ENCODE data around the gene NRXN3. TPM values are rescaled to one million over a fixed set of nuclear protein-coding genes. Genes with fewer than 3 reads are reported as not detected.

NRXN3 gene
- total and polyA plus RNA-seq, 2 experiments from 2014 or later: 0.08 to 0.11 TPM

DNA sequence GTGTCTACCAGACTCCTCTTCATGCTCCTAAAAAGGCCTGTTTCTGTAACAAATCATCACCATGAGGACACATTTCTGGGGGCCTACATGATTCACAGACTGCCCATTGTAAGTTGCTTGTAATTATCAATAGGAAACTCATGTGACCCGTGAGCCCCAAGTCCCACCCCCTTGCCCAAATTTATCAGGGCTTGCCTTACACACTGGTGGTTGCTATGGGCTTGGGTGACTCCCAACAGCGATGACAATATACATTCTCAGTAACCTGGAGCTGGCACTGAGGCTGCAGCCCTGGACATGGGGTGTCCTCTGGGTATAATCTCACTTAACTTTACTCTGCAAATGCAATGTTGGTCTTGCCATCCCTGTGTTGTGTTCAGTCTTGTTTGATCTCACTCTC, 149.2 kb downstream of the NRXN3 start:
- no peak for DNase-seq
- Histone ChIP-seq H2AFZ (no peak overlapping the region), H3K27me3 (replicated peaks; ENCODE audit: insufficient read depth) (no peaks in the 10 kb centered on the region), H4K20me1 (ENCODE audit: insufficient read depth) (no peaks in the 10 kb centered on the region), H3K9me3 (ENCODE audit: low read depth) (no peaks in the 10 kb centered on the region), H3K36me3 (ENCODE audit: low read depth) (no peaks in the 10 kb centered on the region), H3K9me2 (ENCODE audit: insufficient read depth) (no peaks in the 10 kb centered on the region), H3K79me2 (ENCODE audit: insufficient read depth) (no peaks in the 10 kb centered on the region), H3F3A (ENCODE audit: insufficient read depth) (no peaks in the 10 kb centered on the region), H3K4me3 (no peak overlapping the region), H3K9ac (no peak overlapping the region), H3K27ac (no peak overlapping the region), H3K4me2 (ENCODE audit: unreplicated experiment) (no peak overlapping the region), H3K4me1 (ENCODE audit: insufficient read depth) (no peaks in the 10 kb centered on the region)
- TF ChIP-seq EZH2phosphoT487 (IDR thresholded peaks at IDR 0.05; ENCODE audit: insufficient read depth, low read depth) (no peak), EZH2 (IDR thresholded peaks at IDR 0.05; ENCODE audit: insufficient read depth, poor library complexity, severe bottlenecking) (no peak)
- in situ Hi-C loops (cut with MboI): no loop called here
- WGBS, 2 experiments (ENCODE audit: low coverage in 1 of 2, low lambda C conversion rate in 2 of 2, missing lambda C conversion rate in 2 of 2): 6 to 17% methylated on average over 2 of the region's 2 CpGs

DNA sequence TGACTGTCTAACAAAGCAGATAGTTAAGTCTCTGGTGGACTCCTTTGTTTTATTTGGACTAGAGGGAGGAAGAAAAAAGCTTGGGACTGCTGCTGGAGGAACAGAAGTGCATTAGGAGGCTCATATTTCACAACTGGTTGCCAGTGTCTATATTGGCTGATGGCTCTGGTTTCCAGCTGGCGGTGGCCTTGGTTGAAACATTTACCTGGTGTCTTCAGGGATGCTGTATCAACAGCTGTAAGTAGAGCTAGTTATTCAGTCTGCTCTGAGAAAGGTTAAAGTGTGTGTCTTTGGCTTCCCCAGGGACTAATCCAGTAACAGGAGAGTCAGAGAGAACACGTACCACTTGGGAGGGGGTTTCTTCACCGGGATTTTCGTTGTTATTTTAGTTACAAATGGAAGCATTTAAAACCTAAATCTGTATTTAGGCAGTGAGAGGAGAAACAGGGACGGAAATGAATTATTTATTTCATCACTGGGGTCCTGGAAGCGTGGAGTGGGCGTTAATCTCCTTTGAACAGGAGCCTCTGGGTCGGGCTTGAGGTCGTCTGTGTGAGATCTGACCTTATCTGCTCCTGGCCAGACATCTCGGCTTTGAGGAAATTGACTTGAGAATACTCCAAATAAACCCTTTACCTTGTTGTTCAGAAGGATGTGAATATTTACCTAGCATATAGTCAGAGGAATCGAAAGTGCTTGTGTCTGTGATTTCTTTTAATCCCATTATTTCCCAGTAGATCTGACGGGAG, 149.9 kb downstream of the NRXN3 start:
- Histone ChIP-seq H3K9me3 (ENCODE audit: low read depth) (no peaks in the 10 kb centered on the region), H3K9ac (no peak overlapping the region), H3K36me3 (ENCODE audit: low read depth) (no peaks in the 10 kb centered on the region), H3K9me2 (ENCODE audit: insufficient read depth) (no peaks in the 10 kb centered on the region), H4K20me1 (ENCODE audit: insufficient read depth) (no peaks in the 10 kb centered on the region), H3K27me3 (replicated peaks; ENCODE audit: insufficient read depth) (no peaks in the 10 kb centered on the region), H2AFZ (no peak overlapping the region), H3K27ac (no peak overlapping the region), H3K79me2 (ENCODE audit: insufficient read depth) (no peaks in the 10 kb centered on the region), H3K4me1 (ENCODE audit: insufficient read depth) (no peaks in the 10 kb centered on the region), H3K4me3 (no peak overlapping the region), H3F3A (ENCODE audit: insufficient read depth) (no peaks in the 10 kb centered on the region), H3K4me2 (ENCODE audit: unreplicated experiment) (no peak overlapping the region)
- TF ChIP-seq EZH2phosphoT487 (IDR thresholded peaks at IDR 0.05; ENCODE audit: insufficient read depth, low read depth): no peak
- TF ChIP-seq EZH2 (IDR thresholded peaks at IDR 0.05; ENCODE audit: insufficient read depth, poor library complexity, severe bottlenecking): no peak
- DNase-seq: no peak
- in situ Hi-C loops (cut with MboI): no loop called here
- WGBS, 2 experiments (ENCODE audit: low coverage in 1 of 2, low lambda C conversion rate in 2 of 2, missing lambda C conversion rate in 2 of 2): 6 to 8% methylated on average over 12 of the region's 12 CpGs

DNA sequence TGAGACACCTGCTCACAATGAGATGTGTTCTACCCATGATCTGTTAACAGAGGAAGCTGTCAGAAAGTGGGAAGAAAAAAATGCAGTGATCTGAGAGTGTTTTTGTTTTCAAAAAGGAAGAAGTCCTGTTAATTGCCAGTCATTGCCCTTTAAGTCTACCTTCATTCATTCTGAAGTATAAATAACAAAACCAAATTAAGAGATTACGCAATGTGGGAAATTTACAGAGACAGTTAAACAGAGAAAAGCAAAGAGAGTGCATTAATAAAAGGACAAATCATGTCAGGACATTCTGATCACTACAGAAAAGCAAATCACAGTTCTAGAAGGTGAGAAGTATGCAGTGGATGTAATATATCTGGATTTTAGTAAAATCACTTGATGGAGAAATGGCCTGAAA, 154.2 kb downstream of the NRXN3 start:
- H3K4me3 ChIP-seq: no peak overlapping the region
- H3K27ac ChIP-seq: no peak overlapping the region
- no peak overlapping the region for H3K9ac ChIP-seq
- no peaks in the 10 kb centered on the region for H3K9me3 ChIP-seq (ENCODE audit: low read depth)
- no peaks in the 10 kb centered on the region for H3K4me1 ChIP-seq (ENCODE audit: insufficient read depth)
- H3K4me2 ChIP-seq (ENCODE audit: unreplicated experiment): no peak overlapping the region
- H3K36me3 ChIP-seq (ENCODE audit: low read depth): no peaks in the 10 kb centered on the region
- no peak overlapping the region for H2AFZ ChIP-seq
- 17 to 42% methylated on average over 1 of the region's 1 CpG for WGBS, 2 experiments (ENCODE audit: low coverage in 1 of 2, low lambda C conversion rate in 2 of 2, missing lambda C conversion rate in 2 of 2)
- no peaks in the 10 kb centered on the region for H3F3A ChIP-seq (ENCODE audit: insufficient read depth)
- H3K79me2 ChIP-seq (ENCODE audit: insufficient read depth): no peaks in the 10 kb centered on the region
- DNase-seq: no peak
- H3K27me3 ChIP-seq (replicated peaks; ENCODE audit: insufficient read depth): no peaks in the 10 kb centered on the region
- in situ Hi-C loops (cut with MboI): no loop called here
- TF ChIP-seq EZH2phosphoT487 (IDR thresholded peaks at IDR 0.05; ENCODE audit: insufficient read depth, low read depth) (no peak), EZH2 (IDR thresholded peaks at IDR 0.05; ENCODE audit: insufficient read depth, poor library complexity, severe bottlenecking) (no peak)
- no peaks in the 10 kb centered on the region for H4K20me1 ChIP-seq (ENCODE audit: insufficient read depth)
- no peaks in the 10 kb centered on the region for H3K9me2 ChIP-seq (ENCODE audit: insufficient read depth)

DNA sequence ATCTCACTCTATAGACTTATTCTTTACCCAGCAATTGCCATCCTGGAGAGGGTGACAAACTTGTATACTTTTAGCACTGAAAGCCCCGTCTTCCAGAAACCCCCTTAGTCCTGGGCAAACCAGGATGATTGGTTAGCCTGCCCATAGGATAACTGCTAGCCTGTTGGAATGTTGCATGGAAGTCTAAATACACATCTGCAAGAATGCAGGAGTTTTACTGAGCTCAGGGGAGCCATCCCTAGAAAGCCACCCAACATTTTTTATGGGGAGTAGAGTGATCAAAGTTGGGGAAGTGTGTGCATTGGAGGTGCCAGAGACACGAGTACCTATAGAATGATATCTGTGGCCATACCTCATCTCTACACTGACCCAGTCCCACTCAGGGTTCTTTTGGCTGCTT, 155.7 kb downstream of the NRXN3 start:
- Histone ChIP-seq H4K20me1 (ENCODE audit: insufficient read depth) (no peaks in the 10 kb centered on the region), H3F3A (ENCODE audit: insufficient read depth) (no peaks in the 10 kb centered on the region), H3K9me2 (ENCODE audit: insufficient read depth) (no peaks in the 10 kb centered on the region), H3K4me3 (no peak overlapping the region), H3K9ac (no peak overlapping the region), H3K27ac (no peak overlapping the region), H3K4me2 (ENCODE audit: unreplicated experiment) (no peak overlapping the region), H2AFZ (no peak overlapping the region), H3K79me2 (ENCODE audit: insufficient read depth) (no peaks in the 10 kb centered on the region), H3K27me3 (replicated peaks; ENCODE audit: insufficient read depth) (no peaks in the 10 kb centered on the region), H3K4me1 (ENCODE audit: insufficient read depth) (no peaks in the 10 kb centered on the region), H3K36me3 (ENCODE audit: low read depth) (no peaks in the 10 kb centered on the region), H3K9me3 (ENCODE audit: low read depth) (no peaks in the 10 kb centered on the region)
- TF ChIP-seq EZH2 (IDR thresholded peaks at IDR 0.05; ENCODE audit: insufficient read depth, poor library complexity, severe bottlenecking) (no peak), EZH2phosphoT487 (IDR thresholded peaks at IDR 0.05; ENCODE audit: insufficient read depth, low read depth) (no peak)
- in situ Hi-C loops (cut with MboI): no loop called here
- 0 to 2% methylated on average over 2 of the region's 2 CpGs for WGBS, 2 experiments (ENCODE audit: low coverage in 1 of 2, low lambda C conversion rate in 2 of 2, missing lambda C conversion rate in 2 of 2)
- no peak for DNase-seq
